M059J (cell line): ENCODE results near the gene NADK2. TPM values are rescaled to one million over a fixed set of nuclear protein-coding genes. Genes with fewer than 3 reads are reported as not detected.
A peak's percentile ranks its signal among the peaks of the same experiment; 100 is the strongest.
"Not testable (repeated sequence)": the region's sequence is repeated elsewhere in the genome, so short reads cannot be mapped to it uniquely, and the experiment has no call there.

Experiments
- DNase-seq: peaks from one replicate; pipeline ENCODE4 v3.0.0-alpha.2; 2012; ENCODE audit warnings: low read depth
- total RNA-seq: library from RNA; depleted of rRNA; stranded (reverse); fragments of >200 nt; shearing (Covaris generic); gene quantifications from 2 replicates; pipeline ENCODE4 v1.2.3, GENCODE V29; 2014

The NADK2 gene
- total RNA-seq, 1 experiment from 2014 or later, result 36.4 TPM

DNA sequence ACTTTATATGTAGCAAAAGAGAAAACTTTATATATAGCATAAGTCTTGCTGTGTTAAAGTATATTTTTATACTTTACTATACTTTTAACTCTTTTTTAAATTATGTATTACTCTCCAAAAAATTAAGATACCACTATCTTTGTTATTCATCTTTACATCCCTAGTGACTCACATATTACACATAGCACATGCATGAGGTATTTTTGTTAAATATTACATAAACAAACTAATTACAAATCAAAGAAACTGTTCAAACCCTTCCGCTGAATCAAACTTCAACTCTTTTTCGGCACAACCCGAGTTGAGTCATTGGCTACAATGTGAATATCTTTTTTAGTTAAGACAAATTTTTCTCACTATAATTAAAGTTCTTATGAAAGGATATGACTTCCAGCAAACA is 32.1 kb downstream of the NADK2 start:
- no peak for DNase-seq

DNA sequence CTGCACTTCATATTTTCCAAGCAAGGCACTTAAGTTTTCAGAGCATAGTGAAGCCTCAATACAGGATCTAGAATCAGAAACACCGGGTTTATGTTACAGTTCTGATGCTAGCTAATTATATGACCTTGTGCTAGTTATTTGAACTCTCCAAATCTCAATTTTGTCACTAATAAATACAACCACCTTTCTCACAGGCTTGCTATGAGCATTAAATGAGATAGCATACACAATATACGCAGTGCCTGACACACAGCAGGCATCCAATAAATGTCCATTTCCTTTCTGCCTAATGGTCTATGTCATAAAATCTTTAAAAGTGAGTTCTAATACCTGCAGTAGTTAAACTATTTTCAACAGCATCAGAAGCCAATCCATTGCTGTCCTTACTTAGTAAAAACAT is 32.9 kb downstream of the NADK2 start:
- DNase-seq, result no peak

DNA sequence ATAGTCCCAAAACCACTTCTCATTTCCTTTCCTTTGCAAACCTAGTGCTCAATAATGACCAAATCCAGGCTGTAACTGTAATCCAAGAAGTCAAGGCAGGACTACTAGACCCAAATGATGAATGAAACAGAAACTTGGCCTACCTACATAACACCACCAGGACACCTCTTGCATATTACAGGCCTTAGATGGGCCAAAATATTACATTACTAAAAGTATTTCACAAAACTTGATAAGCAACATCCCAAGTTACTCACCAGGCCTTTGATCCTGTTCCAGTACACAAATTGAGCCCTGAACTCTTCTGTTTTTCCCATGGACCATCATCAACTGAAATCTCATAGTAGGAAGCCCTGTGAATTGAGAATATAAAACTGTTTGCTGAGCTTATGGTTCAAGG is 34.8 kb downstream of the NADK2 start:
- no peak for DNase-seq

- no peak for DNase-seq
Observed at GRCh38 chr5:36205329-36205728, 36.4 kb downstream of the NADK2 start.

GRCh38 chr5:36202521-36202961 is 39.2 kb downstream of the NADK2 start:
- DNase-seq, result peak; percentile 71

DNA sequence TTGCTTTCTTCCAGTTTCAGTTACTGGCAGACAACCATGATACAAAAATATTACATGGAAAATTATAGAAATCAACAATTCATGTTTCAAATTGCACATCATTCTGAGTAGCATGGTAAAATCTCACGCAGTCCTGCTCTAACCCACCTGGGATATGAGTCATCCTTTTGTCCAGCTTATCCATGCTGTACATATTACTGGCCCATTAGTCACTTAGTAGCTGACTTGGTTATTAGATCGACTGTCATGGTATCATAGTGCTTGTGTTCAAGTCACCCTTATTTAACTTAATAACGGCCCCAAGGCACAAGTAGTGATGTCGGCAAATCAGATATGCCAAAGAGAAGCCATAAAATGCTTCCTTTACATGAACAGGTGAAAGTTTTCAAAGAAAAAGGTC is 41.2 kb downstream of the NADK2 start:
- peak; percentile 74 for DNase-seq

DNA sequence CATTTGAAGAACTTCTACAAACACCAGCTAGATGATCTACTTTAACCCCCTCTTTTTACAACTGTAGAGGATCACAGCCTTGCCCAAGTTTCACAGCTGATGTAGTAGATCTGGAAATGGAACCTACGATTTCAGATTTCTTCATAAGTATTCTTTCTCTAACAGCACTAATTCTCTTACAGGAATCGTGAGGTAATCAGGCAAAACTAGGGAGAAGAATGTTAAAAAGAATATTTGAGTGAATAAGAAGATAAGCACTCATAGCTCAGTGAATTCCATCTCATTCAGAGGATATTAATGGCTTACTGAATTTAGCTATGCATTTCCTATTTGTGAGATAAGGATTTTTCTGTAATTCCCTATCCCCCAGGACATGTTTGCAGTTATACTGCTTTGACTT is 42.1 kb downstream of the NADK2 start:
- no peak for DNase-seq

- not testable (repeated sequence) for DNase-seq
Observed at GRCh38 chr5:36198783-36199182, 42.9 kb downstream of the NADK2 start.

DNA sequence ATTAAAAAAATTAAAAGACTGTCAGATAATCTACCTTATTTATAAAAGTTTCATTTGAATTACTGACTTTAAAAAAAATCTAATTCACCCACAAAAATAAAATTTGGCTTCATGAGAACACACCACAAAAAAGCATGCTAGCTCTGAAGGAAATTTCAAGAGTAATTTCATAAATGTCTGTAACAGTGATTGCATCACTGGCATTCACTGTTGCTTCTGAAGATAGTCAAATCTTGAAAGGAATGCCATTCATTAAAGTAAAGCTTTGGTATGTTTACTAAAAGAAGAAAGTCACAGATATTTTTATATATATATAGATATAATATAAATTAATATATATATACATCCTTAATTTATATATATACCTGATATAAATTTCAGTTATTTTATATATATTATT is 43.4 kb downstream of the NADK2 start:
- no peak for DNase-seq

DNA sequence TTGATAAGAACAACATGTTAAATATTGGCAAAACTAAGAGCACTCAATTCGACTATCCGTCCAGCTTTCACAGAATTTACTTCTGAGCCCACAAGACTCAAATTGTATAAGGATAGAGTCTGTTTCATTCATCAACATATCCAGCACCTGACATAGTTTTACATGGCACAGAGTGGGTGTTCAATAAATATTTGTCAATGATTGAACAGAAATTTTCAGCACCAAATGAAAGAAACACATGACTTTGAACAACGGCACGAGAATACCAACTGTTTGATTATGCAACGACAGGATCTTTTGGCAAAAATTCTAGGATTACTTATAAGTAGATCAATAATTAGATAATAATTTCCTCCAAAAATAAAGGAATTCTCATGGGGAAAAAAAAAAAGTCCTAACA is 48.0 kb downstream of the NADK2 start:
- DNase-seq, result no peak

DNA sequence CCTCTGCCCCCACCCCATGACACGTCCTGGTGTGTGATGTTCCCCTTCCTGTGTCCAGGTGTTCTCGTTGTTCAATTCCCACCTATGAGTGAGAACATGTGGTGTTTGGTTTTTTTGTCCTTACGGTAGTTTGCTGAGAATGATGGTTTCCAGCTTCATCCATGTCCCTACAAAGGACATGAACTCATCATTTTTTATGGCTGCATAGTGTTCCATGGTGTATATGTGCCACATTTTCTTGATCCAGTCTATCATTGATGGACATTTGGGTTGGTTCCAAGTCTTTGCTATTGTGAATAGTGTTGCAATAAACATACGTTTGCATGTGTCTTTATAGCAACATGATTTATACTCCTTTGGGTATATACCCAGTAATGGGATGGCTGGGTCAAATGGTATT is 57.3 kb downstream of the NADK2 start:
- DNase-seq, result not testable (repeated sequence)

- no peak for DNase-seq
Observed at GRCh38 chr5:36181774-36182173, 60.0 kb downstream of the NADK2 start.

GRCh38 chr5:36180556-36181350 is 61.0 kb downstream of the NADK2 start:
- no peak for DNase-seq

DNA sequence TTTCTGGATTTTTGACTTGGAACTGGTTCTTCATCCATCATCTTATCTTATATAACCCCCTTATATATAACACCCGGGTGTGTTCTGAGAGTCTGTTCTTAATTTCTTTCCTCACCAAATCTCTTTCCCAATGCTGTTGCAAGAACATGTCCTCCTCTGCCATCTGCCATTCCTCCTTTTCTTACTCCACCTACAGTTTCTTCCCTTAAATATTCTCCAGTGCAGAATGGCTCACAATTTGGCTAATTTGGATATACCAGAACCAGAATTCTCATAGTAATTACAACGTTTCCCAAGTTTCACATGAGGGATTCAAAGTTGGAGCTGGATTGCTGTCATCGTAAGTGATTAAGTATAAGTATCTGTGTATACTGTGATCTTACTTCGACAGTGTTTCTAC is 61.8 kb downstream of the NADK2 start:
- DNase-seq, result no peak

GRCh38 chr5:36178524-36178890 is 63.2 kb downstream of the NADK2 start:
- DNase-seq, result no peak

- DNase-seq, result peak; percentile 49
Observed at GRCh38 chr5:36177715-36178523, 63.8 kb downstream of the NADK2 start.

- no peak for DNase-seq
Observed at GRCh38 chr5:36177154-36177553, 64.6 kb downstream of the NADK2 start.

GRCh38 chr5:36175043-36175442 is 66.7 kb downstream of the NADK2 start:
- no peak for DNase-seq

GRCh38 chr5:36174119-36174518 is 67.6 kb downstream of the NADK2 start:
- DNase-seq, result peak; percentile 18

- no peak for DNase-seq
Observed at GRCh38 chr5:36173426-36173825, 68.3 kb downstream of the NADK2 start.

GRCh38 chr5:36172599-36172998 is 69.1 kb downstream of the NADK2 start:
- no peak for DNase-seq

GRCh38 chr5:36170832-36171424 is 70.8 kb downstream of the NADK2 start:
- no peak for DNase-seq

DNA sequence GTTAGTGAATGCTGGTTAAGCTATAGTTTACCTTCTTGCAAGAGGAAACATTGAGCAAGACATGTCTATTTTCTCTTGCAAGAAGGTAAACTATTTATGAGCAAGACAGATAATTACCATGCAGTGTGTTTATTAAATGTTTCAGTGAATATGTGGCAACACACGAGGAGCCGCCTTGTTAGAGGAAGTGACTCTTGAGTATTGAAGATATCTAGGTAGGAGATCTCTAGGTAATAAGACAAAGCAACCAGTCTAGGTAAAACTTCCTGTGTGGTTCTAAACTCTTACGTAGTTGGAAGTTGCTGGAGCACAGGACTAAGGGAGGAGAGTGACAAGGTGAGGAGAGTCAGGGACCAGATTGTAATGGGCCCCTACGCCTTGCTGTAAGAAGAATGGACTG is 73.0 kb downstream of the NADK2 start:
- no peak for DNase-seq
